SJCRH30 (cell line): Measurements from ENCODE around the gene FAM177B. TPM values are rescaled to one million over a fixed set of nuclear protein-coding genes. Genes with fewer than 3 reads are reported as not detected.
"Not testable (repeated sequence)": the region's sequence is repeated elsewhere in the genome, so short reads cannot be mapped to it uniquely, and the experiment has no call there.

Experiments
- DNase-seq, 2 experiments: peaks; one replicate each; pipeline ENCODE4 v3.0.0-alpha.2; 2015 to 2020
- H3K27ac ChIP-seq: fragments of 250-450 bp; sonication (Bioruptor Pico); 2 replicates; pipeline ENCODE4 v1.5.1; 2020; ENCODE audit warnings: mild to moderate bottlenecking, moderate library complexity
- H3K27me3 ChIP-seq: fragments of 250-450 bp; sonication (Bioruptor Pico); 2 replicates; pipeline ENCODE4 v1.5.1; 2020; ENCODE audit warnings: mild to moderate bottlenecking, moderate library complexity
- H3K36me3 ChIP-seq: fragments of 250-450 bp; sonication (Bioruptor Pico); 2 replicates; pipeline ENCODE4 v1.5.1; 2020; ENCODE audit warnings: mild to moderate bottlenecking, moderate library complexity
- H3K4me1 ChIP-seq: fragments of 250-450 bp; sonication (Bioruptor Pico); 2 replicates; pipeline ENCODE4 v1.5.1; 2020; ENCODE audit warnings: mild to moderate bottlenecking, moderate library complexity
- H3K4me3 ChIP-seq: fragments of 250-450 bp; sonication (Bioruptor Pico); 2 replicates; pipeline ENCODE4 v1.5.1; 2020; ENCODE audit warnings: mild to moderate bottlenecking, moderate library complexity
- H3K9me3 ChIP-seq: fragments of 250-450 bp; sonication (Bioruptor Pico); replicated peaks from 2 replicates; pipeline ENCODE4 v1.5.1; 2020; ENCODE audit warnings: mild to moderate bottlenecking, moderate library complexity
- total RNA-seq: library from RNA; depleted of rRNA; stranded (reverse); fragments of >200 nt; shearing (Covaris generic); gene quantifications from 2 replicates; pipeline ENCODE4 v1.2.3, GENCODE V29; 2014

Gene FAM177B
- total RNA-seq, 1 experiment from 2014 or later, result not detected

- Histone ChIP-seq H3K4me3 (no peak overlapping the region), H3K9me3 (no peaks in the 10 kb centered on the region), H3K27me3 (no peaks in the 10 kb centered on the region), H3K4me1 (no peaks in the 10 kb centered on the region), H3K36me3 (peaks cover 83% of the 10 kb centered on the region), H3K27ac (no peak overlapping the region)
- no peak for DNase-seq
These were observed 8.3 kb upstream of the FAM177B start for GRCh38 chr1:222728746-222729145.

GRCh38 chr1:222730866-222731265, 6.1 kb upstream of the FAM177B start:
- Histone ChIP-seq H3K4me1 (no peaks in the 10 kb centered on the region), H3K27ac (no peak overlapping the region), H3K27me3 (no peaks in the 10 kb centered on the region), H3K9me3 (no peaks in the 10 kb centered on the region), H3K4me3 (no peak overlapping the region), H3K36me3 (peaks cover 78% of the 10 kb centered on the region)
- DNase-seq, result no peak

GRCh38 chr1:222732216-222733159, 4.5 kb upstream of the FAM177B start:
- no peak overlapping the region for H3K4me3 ChIP-seq
- no peak overlapping the region for H3K27ac ChIP-seq
- no peak for DNase-seq
- no peaks in the 10 kb centered on the region for H3K4me1 ChIP-seq
- H3K36me3 ChIP-seq, result peaks cover 67% of the 10 kb centered on the region
- H3K27me3 ChIP-seq, result no peaks in the 10 kb centered on the region
- H3K9me3 ChIP-seq, result no peaks in the 10 kb centered on the region

GRCh38 chr1:222734740-222735139, 2.3 kb upstream of the FAM177B start:
- H3K27ac ChIP-seq, result no peak overlapping the region
- peaks cover 46% of the 10 kb centered on the region for H3K36me3 ChIP-seq

GRCh38 chr1:222736470-222736869, 532 bp upstream of the FAM177B start:
- Histone ChIP-seq H3K4me3 (no peak overlapping the region), H3K4me1 (no peaks in the 10 kb centered on the region), H3K36me3 (peaks cover 31% of the 10 kb centered on the region), H3K27me3 (no peaks in the 10 kb centered on the region), H3K27ac (no peak overlapping the region), H3K9me3 (no peaks in the 10 kb centered on the region)
- DNase-seq, result no peak

More at GRCh38 chr1:222734740-222735139, 2.3 kb upstream of the FAM177B start:
- H3K4me1 ChIP-seq, result no peaks in the 10 kb centered on the region
- H3K27me3 ChIP-seq, result no peaks in the 10 kb centered on the region
- DNase-seq, result no peak
- H3K9me3 ChIP-seq, result no peaks in the 10 kb centered on the region
- H3K4me3 ChIP-seq, result no peak overlapping the region

- Histone ChIP-seq H3K4me3 (no peak overlapping the region), H3K9me3 (no peaks in the 10 kb centered on the region), H3K27ac (no peak overlapping the region), H3K4me1 (no peaks in the 10 kb centered on the region), H3K27me3 (no peaks in the 10 kb centered on the region), H3K36me3 (peaks cover 6% of the 10 kb centered on the region)
- DNase-seq, result no peak
These were observed 2.5 kb downstream of the FAM177B start for GRCh38 chr1:222739465-222739864.

- H3K27me3 ChIP-seq, result no peaks in the 10 kb centered on the region
- no peak overlapping the region for H3K4me3 ChIP-seq
- H3K36me3 ChIP-seq, result peaks cover 4% of the 10 kb centered on the region; the same call in 1 of the 2 replicates
- no peaks in the 10 kb centered on the region for H3K4me1 ChIP-seq
- DNase-seq, result no peak
- no peak overlapping the region for H3K27ac ChIP-seq
- H3K9me3 ChIP-seq, result no peaks in the 10 kb centered on the region
These were observed 2.9 kb downstream of the FAM177B start for GRCh38 chr1:222739929-222740328.

- not testable (repeated sequence) for H3K27ac ChIP-seq
These were observed 4.8 kb downstream of the FAM177B start for GRCh38 chr1:222741630-222742457.

GRCh38 chr1:222749927-222750326, 12.9 kb downstream of the FAM177B start:
- H3K9me3 ChIP-seq, result no peaks in the 10 kb centered on the region
- no peaks in the 10 kb centered on the region for H3K36me3 ChIP-seq
- H3K4me3 ChIP-seq, result no peak overlapping the region
- peak in 1 of 2 experiments; percentile 22 for DNase-seq
- no peak overlapping the region for H3K27ac ChIP-seq
- no peaks in the 10 kb centered on the region for H3K27me3 ChIP-seq
- H3K4me1 ChIP-seq, result peaks cover 7% of the 10 kb centered on the region

More at GRCh38 chr1:222741630-222742457, 4.8 kb downstream of the FAM177B start:
- H3K36me3 ChIP-seq, H3K4me3 ChIP-seq, H3K4me1 ChIP-seq, H3K9me3 ChIP-seq, H3K27me3 ChIP-seq, DNase-seq: not testable (repeated sequence)

- no peaks in the 10 kb centered on the region for H3K36me3 ChIP-seq
- no peaks in the 10 kb centered on the region for H3K27me3 ChIP-seq
- H3K9me3 ChIP-seq, result no peaks in the 10 kb centered on the region
- H3K4me1 ChIP-seq, result peaks cover 9% of the 10 kb centered on the region
- H3K4me3 ChIP-seq, result no peak overlapping the region
- no peak overlapping the region for H3K27ac ChIP-seq
- DNase-seq, result no peak
These were observed 13.6 kb downstream of the FAM177B start for GRCh38 chr1:222750651-222751050.

GRCh38 chr1:222751255-222751654, 14.3 kb downstream of the FAM177B start:
- H3K27me3 ChIP-seq, result no peaks in the 10 kb centered on the region
- H3K36me3 ChIP-seq, result no peaks in the 10 kb centered on the region

GRCh38 chr1:222754366-222755139, 17.6 kb downstream of the FAM177B start:
- peaks cover 9% of the 10 kb centered on the region for H3K4me1 ChIP-seq
- H3K4me3 ChIP-seq, result peak overlapping the region; percentile 26
- no peak overlapping the region for H3K27ac ChIP-seq
- DNase-seq, result peak; percentile 57 to 62
- H3K36me3 ChIP-seq, result no peaks in the 10 kb centered on the region
- H3K9me3 ChIP-seq, result no peaks in the 10 kb centered on the region
- no peaks in the 10 kb centered on the region for H3K27me3 ChIP-seq

More at GRCh38 chr1:222751255-222751654, 14.3 kb downstream of the FAM177B start:
- H3K4me1 ChIP-seq, result peaks cover 9% of the 10 kb centered on the region
- no peak for DNase-seq
- H3K9me3 ChIP-seq, result no peaks in the 10 kb centered on the region
- H3K27ac ChIP-seq, result no peak overlapping the region
- no peak overlapping the region for H3K4me3 ChIP-seq

- Histone ChIP-seq H3K4me3 (no peak overlapping the region), H3K9me3 (no peaks in the 10 kb centered on the region), H3K36me3 (no peaks in the 10 kb centered on the region), H3K27me3 (no peaks in the 10 kb centered on the region), H3K4me1 (peaks cover 23% of the 10 kb centered on the region), H3K27ac (no peak overlapping the region)
- DNase-seq, result peak in 1 of 2 experiments; percentile 40
These were observed 20.8 kb downstream of the FAM177B start for GRCh38 chr1:222757646-222758268.

GRCh38 chr1:222759451-222760035, 22.5 kb downstream of the FAM177B start:
- no peak for DNase-seq
- Histone ChIP-seq H3K27me3 (no peaks in the 10 kb centered on the region), H3K4me1 (peaks cover 20% of the 10 kb centered on the region), H3K27ac (no peak overlapping the region), H3K36me3 (no peaks in the 10 kb centered on the region), H3K4me3 (no peak overlapping the region), H3K9me3 (no peaks in the 10 kb centered on the region)
